HG02588 (cell line): Measurements from ENCODE around the gene ZNF304.

Experiments used
- ATAC-seq: cut with Tn5 transposase; IDR thresholded peaks from one replicate; pipeline ENCODE4 v1.9.1; 2021; ENCODE audit warnings: mild to moderate bottlenecking, moderate library complexity; ENCODE audit not compliant: unreplicated experiment

Gene ZNF304

DNA sequence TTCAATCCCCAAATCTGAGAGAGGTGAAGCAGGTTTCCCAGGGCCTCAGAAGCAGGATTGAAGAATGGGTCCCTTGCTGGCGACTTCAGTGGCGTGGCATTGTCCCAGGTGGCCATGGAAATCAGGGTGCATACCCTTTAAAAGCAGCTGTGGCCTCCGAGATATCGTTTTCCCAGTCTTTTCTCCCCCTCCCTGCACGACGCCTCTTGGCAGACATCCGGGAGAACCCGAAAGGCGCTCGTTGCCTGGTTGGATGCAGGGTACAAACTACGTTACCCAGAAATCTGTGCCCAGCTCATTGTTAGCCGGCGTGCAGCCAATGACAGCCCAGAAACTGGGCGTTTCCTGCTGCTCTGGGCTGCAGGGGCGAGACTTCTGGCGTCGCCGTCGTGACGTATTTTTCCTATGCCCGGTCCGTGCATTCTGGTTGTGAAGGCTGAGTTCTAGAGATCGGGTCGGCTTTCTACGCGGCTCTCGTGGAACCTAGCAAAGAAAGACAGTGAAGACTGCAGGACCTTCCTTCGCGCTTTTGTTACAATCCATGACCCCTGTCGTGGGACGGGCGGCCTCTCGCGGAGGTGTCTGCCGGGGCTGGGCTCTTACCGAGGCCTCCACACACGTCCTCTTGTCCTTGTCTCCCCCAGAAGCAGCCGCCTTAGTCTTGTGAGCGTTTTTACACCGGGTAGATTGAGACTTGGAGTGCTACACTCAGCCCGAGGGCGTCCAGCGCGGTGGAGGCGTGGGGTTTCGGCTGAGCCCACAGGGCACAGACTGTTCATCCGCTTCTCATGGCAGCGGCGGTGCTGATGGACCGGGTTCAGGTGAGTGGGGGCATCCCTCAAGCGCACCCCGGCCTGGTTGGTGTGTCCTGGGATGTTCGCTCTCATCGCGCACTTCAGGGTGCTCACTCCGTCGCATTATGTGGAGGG, at the start of gene ZNF304:
Gene ZNF304 (plus strand): TSS at position 395 of the 929 bp plus-strand sequence. CDS start 394 bp downstream, at position 789.
- ATAC-seq: peak; percentile 97

DNA sequence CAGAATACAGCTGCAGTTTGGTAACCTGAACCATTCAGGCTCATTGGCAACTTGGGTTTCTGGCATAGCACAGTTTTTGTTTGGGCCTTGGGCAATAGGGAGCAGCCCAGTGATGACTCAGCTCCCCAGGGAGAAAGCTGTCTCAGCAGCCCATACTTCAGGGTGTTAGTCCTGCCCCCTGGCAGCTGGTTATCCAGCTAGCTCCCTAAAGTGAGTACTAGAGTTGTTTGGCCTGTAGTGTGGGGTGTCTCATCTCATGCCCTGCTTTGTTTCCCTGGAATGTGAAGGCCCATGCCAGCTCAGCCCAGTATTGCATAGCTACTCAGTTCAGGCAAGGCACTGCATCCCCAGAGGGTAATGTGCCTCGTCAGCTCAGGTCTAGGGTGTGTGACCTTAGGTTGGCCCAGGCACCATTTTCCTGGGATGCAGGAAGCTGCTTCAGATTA, 49.0 kb upstream of the ZNF304 start:
- ATAC-seq: no peak

DNA sequence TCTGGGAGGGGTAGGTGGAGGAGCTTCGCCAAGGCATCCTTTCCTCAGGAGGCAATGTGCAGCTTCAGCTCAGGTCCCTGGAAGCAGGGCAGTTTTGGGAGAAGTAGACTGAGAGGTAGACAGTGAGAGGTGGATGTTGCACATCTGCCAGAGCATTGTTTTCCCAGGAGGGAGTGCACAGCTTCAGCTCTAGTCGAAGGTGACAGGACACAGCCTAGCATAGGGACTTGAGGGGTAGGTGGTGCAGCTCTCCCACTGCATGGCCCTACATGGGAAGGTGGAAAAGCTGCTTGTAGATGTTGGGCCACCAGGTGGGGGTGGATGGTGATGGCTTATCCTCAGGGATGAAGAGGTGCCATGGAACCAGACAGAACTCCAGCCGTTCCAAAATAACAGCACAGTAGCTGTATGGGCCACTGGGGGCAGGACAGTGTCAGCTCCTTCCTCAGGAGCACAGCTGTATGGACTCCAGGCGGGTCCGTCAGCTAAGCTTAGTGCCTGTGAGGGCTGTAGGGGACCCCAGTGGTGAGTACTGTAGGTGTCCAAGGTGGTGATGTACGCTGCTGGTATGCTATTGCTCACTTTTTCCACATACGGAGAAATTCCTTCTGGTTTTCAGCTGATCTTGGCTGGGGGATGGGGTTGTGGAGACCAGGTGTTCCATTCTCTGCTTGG, 48.2 kb upstream of the ZNF304 start:
- ATAC-seq: no peak

DNA sequence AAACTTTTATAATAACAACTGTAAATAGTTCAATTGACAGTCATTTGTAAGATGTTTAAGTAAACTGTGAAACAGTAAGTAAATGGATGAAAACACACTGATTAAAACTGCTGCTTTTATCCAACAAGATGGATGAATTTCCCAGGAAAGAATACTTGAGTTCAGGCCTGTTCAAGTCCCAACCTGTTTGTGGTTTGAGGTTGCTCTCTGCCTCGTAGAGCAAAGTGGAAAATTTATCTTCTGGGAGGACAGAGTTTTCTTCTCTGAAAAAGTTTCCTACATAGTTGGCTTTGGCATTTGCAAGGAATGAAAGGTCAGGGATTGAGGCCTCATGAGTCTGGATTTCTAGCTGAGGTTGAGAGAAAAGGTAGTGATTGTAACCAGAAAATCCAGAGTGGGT, 46.0 kb upstream of the ZNF304 start:
- no peak for ATAC-seq

DNA sequence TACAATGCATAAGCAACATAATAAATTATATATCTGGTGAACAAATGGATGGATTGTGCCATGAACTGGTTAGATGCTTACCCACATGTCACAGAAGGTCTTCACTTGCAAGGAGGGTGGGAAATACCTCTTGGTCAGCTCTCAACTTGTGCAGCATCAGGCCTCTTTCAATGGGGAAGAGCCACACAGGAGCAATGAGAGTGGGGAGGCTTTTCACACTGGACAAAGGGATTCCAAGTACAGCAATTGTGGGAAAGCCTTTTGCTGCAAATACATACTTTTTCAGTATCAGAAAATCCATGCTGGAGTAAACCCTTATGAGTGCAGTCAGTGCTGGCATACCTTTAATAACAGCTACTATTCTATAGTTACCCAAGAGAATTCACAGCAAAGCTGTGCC, 42.6 kb upstream of the ZNF304 start:
- no peak for ATAC-seq

DNA sequence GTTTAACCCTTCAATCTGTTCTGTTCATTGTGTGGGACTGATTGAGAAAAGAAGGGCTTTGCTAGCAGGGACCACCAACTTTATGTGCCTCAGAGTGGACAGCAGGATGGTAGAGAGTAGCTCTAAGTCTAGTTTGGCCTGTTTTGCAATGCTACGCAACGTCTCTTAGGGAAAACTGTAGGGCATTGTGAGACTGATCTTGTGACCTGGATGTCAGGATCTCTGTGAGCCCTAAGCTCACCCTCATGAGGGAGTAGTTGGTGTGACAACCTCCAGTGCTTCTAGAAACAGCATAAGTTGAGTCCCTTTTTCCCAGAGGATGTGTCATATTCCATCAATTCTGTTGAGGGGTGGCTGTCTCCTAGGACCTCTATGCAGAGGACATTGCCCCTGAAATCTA, 40.3 kb upstream of the ZNF304 start:
- no peak for ATAC-seq

DNA sequence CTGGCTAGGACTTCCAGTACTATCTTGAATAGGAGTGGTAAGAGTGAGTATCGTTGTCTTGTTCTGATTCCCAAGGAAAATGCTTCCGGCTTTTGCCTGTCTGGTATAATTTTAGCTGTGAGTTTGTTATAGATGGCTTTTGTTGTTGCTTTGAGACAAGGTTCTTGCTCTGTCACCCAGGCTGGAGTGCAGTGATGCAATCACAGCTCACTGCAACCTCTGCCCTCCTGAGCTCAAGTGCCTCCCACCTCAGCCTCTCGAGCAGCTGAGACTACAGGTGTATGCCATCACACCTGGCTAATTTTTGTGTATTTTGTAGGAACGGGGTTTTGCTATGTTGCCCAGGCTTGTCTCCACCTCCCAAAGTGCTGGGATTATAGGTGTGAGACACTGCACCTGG, 36.9 kb upstream of the ZNF304 start:
- no peak for ATAC-seq

DNA sequence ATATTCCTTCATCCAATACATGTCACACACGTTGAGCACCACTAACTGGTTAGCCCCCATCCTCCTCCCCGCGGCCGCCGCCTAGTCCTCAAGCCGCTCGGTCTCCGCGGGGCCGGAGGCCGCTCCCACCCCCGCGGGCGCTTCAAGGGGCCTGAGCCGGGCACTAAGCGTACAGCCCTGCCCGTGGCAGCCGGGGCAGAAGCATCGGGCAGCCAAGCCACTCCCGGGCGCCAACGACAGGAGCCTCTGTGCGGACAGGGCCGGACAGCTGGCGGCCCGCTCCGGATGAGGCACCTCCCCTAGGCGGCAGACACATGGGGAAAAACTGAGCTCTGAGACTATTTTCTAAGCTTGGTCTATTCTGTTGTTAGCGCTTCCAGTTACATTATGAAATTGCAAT, 33.6 kb upstream of the ZNF304 start:
- no peak for ATAC-seq

DNA sequence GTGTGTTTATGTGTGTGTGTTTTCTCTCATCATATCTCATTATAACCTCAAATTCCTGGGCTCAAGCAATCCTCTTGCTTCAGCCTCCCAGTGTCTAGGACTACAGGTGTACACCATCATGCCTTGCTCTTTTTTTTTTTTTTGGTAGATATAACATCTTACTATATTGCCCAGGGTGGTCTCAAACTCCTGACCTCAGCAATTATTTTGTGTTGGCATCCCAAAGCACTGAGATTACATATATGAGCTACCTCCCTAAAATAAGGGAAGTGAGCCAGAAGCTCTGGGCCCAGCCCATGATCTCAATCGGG, 31.2 kb upstream of the ZNF304 start:
- no peak for ATAC-seq

DNA sequence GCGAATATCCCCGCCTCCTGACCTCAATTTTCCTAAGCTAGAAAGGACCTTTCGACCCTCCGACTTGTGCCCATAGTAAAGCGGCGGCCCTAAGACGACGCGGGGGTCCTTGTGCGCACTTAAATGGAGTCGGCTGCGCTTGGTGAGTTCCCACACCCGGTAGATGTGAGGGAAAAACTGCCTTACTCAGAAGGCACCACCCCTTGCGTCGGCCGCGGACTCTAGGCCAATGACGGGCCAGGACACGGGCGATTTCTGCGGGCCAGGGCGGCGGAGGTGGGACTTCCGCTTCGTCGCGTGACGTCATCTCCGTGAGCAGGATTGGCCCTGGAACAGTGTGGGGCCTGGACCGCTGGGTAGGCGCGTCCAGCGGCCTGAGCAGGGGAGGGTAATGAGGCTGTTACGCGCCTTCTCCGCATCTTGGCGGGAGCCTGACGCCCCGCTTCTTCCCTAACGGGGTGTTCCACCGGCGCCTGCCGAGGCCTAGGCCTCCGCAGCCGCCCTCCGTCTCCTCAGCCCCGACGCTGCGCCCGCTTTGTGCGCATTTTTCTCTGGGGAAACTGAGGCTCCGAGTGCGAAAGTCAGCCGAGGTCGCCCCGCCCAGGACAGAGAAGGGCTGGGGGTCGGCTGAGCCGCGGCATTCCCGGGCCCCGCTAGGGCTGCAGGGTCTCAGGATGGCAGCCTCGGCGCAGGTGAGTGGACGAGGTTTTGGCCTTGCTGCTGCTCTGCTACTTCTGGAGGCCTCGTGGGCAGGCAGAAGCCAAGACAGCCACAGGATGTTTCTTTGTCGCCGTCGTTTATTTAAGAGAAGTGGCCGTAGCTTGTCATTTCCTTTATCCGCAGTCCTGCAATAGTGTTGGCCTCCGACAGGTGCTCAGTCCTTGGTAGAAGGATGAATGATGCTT, 30.6 kb upstream of the ZNF304 start, which contains the start of gene ZNF543:
Gene ZNF543 (plus strand): TSS at position 293 of the 905 bp plus-strand sequence. CDS start 382 bp downstream, at position 675.
- peak; percentile 97 for ATAC-seq

DNA sequence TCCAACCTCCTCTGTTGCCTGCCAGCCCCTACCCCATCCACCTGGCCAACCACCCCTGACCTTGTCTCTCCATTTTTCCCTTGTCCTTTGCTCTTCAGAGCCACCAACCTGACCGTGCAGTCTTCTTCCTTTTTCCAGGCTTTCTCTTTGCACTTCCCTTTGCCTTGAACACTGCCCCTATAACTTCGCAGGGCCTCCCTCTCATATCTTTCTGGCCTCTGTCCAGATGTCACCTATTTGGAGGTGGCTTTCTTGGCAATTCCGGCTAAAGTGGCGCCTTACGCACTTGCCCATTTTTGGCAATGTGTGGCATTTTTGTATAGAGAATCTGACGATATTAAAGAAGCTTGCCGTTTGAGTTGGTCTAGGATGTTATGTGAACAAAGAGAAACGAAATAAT, 30.0 kb upstream of the ZNF304 start:
- ATAC-seq: no peak

DNA sequence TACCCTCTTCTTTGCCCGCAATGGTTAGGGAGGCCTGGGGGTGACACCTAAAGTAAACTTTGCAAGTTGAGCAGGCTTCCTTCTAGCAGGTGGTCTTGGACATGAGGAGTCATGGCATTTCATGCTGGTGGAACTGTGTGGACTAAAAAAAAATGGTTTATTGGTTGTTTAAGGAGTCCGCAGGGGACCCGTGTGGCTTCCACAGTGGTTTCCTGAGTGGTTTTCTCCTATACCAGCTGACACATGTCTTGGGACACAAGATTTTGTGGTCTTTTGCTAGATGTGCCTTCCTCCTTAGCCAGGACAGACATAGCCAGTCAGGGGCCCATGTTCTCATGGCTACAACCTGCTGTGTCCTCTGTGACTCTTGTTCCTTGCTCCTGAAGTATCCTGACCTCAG, 29.3 kb upstream of the ZNF304 start:
- no peak for ATAC-seq

DNA sequence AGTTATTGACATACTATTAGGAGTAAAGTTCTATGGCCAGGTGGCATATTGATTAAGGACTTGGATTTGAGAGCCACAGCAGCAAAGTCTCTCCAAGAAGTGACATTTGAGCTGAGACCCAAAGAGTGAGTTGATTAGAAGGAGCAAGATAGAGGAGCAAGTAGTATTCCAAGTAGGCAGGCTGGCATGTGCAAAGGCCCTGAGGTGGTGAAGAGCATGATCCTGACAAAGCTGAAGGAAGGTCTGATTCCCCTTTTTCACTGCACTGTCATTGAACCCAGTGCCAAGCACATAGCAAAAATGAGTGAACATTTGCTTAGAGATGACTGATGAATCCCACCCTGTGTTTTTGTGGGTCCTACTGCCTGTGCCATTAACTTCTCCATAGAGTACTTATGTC, 26.1 kb upstream of the ZNF304 start:
- ATAC-seq: no peak

DNA sequence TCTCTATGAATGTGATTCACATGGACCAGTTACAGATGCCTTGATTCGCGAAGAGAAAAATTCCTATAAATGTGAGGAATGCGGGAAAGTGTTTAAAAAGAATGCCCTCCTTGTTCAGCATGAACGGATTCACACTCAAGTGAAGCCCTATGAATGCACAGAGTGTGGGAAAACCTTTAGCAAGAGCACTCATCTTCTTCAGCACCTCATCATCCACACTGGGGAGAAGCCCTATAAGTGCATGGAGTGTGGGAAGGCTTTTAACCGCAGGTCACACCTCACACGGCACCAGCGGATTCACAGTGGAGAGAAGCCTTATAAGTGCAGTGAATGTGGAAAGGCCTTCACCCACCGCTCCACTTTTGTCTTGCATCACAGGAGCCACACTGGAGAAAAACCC, 23.1 kb upstream of the ZNF304 start:
- no peak for ATAC-seq

DNA sequence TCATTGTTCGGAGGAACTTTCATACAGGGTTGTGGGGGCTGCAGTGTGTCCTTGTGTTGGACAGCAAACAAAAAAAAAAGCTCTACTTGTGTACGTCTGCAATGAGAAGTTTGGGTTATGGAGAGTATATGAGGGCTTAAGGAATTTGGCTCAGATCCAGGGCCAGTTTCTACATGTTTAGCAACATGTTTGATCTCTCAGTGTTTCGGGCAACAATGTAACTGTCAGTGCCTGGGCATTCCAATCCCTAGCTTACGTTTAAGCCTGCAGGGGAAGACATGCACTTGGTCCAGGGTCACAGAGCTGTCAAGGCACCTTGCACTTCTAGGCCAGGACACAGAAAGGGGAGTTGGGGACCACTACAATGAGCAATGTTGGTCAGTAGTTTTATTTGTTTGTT, 16.9 kb upstream of the ZNF304 start:
- ATAC-seq: no peak

DNA sequence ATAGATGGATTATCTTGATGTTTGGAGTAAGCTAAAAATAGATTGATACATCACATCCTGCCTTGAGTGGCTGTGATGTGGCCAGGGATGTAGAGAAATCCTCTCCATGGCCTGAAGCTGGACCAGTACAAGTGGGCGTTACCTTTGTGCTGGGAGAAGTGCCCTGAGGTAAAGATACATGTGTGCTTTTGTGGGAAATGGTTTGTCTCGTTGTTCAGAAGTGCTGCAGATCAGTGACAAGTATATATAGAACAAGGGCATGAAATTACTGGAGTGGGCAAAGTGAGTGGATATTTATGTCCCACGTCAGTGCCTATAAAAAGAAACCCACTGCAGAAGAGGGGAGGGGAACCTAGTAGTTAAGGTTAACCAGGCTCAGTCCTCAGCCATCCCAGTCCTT, 12.2 kb upstream of the ZNF304 start:
- no peak for ATAC-seq

DNA sequence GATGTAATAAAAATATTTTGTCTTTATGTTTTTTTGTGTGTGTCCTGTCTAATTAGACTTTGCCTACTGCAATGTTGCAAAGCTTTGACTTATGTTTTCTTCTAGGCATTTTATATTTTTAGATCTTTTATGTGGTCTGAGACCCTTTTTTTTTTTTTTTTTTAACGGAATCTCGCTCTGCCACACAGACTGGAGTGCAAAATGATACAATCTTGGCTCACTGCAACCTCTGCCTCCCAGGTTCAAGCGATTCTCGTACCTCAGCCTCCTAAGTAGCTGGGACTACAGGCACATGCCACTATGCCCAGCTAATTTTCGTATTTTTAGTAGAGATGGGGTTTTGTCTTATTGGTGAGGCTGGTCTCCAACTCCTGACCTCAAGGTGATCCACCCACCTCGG, 8.5 kb upstream of the ZNF304 start:
- no peak for ATAC-seq

DNA sequence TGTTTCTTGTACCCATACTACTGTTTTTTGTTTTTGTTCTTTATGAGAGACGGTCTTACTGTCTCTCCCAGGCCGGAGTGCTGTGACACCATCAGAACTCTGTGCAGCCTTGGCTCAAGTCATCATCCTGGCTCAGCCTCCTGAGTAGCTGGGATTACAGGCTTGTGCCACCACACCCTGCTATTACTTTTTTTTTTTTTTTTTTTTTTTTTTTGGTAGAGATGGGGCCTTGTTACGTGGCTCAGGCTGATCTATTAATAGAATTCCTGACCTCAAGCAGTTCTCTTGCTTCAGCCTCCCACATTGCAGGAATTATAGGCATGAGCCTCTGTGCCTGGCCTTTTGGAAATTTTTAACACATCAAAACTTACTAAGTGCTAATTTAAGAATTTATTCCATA, 2.9 kb upstream of the ZNF304 start:
- no peak for ATAC-seq

DNA sequence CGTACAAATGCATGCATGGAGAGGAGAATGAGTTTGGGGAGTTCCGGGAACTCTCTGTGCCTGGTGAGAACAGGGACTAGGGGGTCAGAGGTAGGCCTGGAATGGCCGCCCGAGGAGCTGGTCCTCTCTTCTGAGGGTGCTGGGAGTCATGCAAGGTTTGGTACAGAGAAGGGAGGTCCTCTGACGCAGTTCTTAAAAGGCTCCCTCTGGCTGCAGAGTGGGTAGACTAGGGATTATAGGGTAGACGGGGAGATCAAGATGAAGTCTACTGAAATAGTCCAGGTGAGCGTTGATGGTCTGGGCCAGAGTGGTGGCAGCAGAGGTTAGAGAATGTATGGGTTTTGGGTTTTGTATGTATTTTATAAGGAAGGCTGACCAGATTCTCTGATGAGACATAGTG, 796 bp downstream of the ZNF304 start:
- no peak for ATAC-seq

DNA sequence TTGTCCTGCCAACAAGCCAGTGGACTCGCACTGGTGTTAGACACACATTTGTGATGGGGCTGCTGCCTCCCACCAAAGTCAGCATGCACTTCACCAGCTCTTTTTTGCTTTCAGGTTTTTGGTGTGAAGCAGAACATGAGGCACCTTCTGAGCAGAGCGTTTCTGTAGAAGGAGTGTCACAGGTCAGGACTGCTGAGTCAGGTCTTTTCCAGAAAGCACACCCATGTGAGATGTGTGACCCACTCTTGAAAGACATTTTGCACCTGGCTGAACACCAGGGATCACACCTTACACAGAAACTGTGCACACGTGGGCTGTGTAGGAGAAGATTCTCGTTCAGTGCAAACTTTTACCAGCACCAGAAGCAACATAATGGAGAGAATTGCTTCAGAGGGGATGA, 4.8 kb downstream of the ZNF304 start:
- ATAC-seq: no peak

DNA sequence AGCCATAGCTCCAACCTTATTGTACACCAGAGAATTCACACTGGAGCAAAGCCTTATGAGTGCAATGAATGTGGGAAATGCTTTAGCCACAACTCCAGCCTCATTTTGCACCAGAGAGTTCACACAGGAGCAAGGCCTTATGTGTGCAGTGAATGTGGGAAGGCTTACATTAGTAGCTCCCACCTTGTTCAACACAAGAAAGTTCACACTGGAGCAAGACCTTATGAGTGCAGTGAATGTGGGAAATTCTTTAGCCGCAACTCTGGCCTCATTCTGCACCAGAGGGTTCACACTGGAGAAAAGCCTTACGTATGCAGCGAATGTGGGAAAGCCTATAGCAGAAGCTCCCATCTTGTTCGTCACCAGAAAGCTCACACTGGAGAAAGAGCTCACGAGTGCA, 6.3 kb downstream of the ZNF304 start:
- no peak for ATAC-seq
